H1 (cell line): Measurements from ENCODE around the gene DAND5. TPM values are rescaled to one million over a fixed set of nuclear protein-coding genes. Genes with fewer than 3 reads are reported as not detected.
A peak's percentile ranks its signal among the peaks of the same experiment; 100 is the strongest.

Experiments used
- CTCF ChIA-PET: fragments of 300-600 bp; sonication (Branson Sonifier 250); formaldehyde crosslinking; loops from one replicate; lab custom pipeline; 2021; ENCODE audit not compliant: partially characterized antibody; lab: Charles Lee
- POLR2A ChIA-PET: fragments of 300-600 bp; sonication (Branson Sonifier 250); formaldehyde crosslinking; loops from one replicate; lab custom pipeline; 2021; ENCODE audit warnings: inconsistent platforms; ENCODE audit not compliant: partially characterized antibody; lab: Charles Lee
- DNase-seq, 2 experiments: peaks; one replicate each; pipeline versions ENCODE4 v3.0.0 to v3.0.0-alpha.2; 2010 to 2022; ENCODE audit warnings: low spot score in 2 of 2, low read depth in 1 of 2, mixed read lengths in 1 of 2
- FAIRE-seq: peaks from 2 replicates; lab custom pipeline; 2011; peaks lifted over from hg19 to GRCh38; lab: Jason Lieb, UNC
- H2AFZ ChIP-seq: 2 replicates; pipeline ENCODE4 v1.8.1; 2012; ENCODE audit warnings: low read length, inconsistent platforms
- H2AK5ac ChIP-seq: 2 replicates; pipeline ENCODE4 v1.6.1; 2013; ENCODE audit warnings: low read depth, low read length
- H2BK120ac ChIP-seq: replicated peaks from 2 replicates; pipeline ENCODE3; 2013; ENCODE audit warnings: low read depth, low read length, inconsistent platforms
- H2BK12ac ChIP-seq: 2 replicates; pipeline ENCODE4 v1.6.1; 2013; ENCODE audit warnings: low read depth, low read length
- H2BK15ac ChIP-seq: 2 replicates; pipeline ENCODE4 v1.6.1; 2013; ENCODE audit warnings: low read length
- H2BK20ac ChIP-seq: 2 replicates; pipeline ENCODE4 v1.6.1; 2013; ENCODE audit warnings: low read length
- H2BK5ac ChIP-seq: 2 replicates; pipeline ENCODE4 v1.6.1; 2013; ENCODE audit warnings: low read depth, low read length
- H3K14ac ChIP-seq: 2 replicates; pipeline ENCODE4 v1.6.1; 2013; ENCODE audit warnings: inconsistent platforms; ENCODE audit not compliant: insufficient read length
- H3K18ac ChIP-seq: 2 replicates; pipeline ENCODE4 v1.6.1; 2013; ENCODE audit warnings: low read length; ENCODE audit errors: extremely low read depth
- H3K23ac ChIP-seq: 2 replicates; pipeline ENCODE4 v1.6.1; 2013; ENCODE audit warnings: inconsistent platforms; ENCODE audit not compliant: insufficient read length
- H3K23me2 ChIP-seq: 2 replicates; pipeline ENCODE4 v1.6.1; 2013; ENCODE audit warnings: low read depth, low read length
- H3K27ac ChIP-seq: 2 replicates; pipeline ENCODE4 v1.6.1; 2011; ENCODE audit warnings: low read depth, low read length, inconsistent platforms
- H3K27me3 ChIP-seq, 4 experiments: replicated peaks in 1 of 4; 1 replicate in 1 of 4; 2 replicates in 3 of 4; pipeline versions ENCODE4 v1.6.1 to v1.8.1; 2011 to 2013; ENCODE audit warnings: low read length in 3 of 4, mild to moderate bottlenecking in 3 of 4, inconsistent platforms in 2 of 4, mixed read lengths in 2 of 4, moderate library complexity in 1 of 4; ENCODE audit not compliant: control insufficient read depth in 3 of 4, insufficient read depth in 3 of 4; ENCODE audit errors: extremely low read depth in 1 of 4
- H3K36me3 ChIP-seq, 4 experiments: 2 replicates each; pipeline versions ENCODE4 v1.6.1 to v1.8.1; 2011 to 2013; ENCODE audit warnings: mild to moderate bottlenecking in 4 of 4, low read length in 3 of 4, moderate library complexity in 2 of 4, control low read depth in 1 of 4, inconsistent platforms in 1 of 4; ENCODE audit not compliant: insufficient read depth in 4 of 4, control insufficient read depth in 2 of 4
- H3K4ac ChIP-seq: replicated peaks from 2 replicates; pipeline ENCODE3; 2013; ENCODE audit warnings: low read length, low read depth, mixed read lengths, inconsistent platforms; ENCODE audit not compliant: insufficient read length
- H3K4me1 ChIP-seq, 4 experiments: replicated peaks in 1 of 4; 1 replicate in 1 of 4; 2 replicates in 3 of 4; pipeline versions ENCODE4 v1.6.1 to v1.8.1; 2011 to 2013; ENCODE audit warnings: low read length in 3 of 4, inconsistent platforms in 2 of 4, mixed read lengths in 1 of 4; ENCODE audit not compliant: insufficient read depth in 4 of 4, control insufficient read depth in 3 of 4
- H3K4me2 ChIP-seq, 2 experiments: 2 replicates each; pipeline versions ENCODE4 v1.6.1 to v1.8.1; 2011 to 2013; ENCODE audit warnings: low read depth in 2 of 2, low read length in 2 of 2, control low read depth in 1 of 2, inconsistent platforms in 1 of 2, mild to moderate bottlenecking in 1 of 2; ENCODE audit not compliant: insufficient read depth in 1 of 2
- H3K4me3 ChIP-seq, 4 experiments: fragments of 200-600, 300-600 bp in 1 of 4; sonication (generic), shearing (Covaris generic), sonication (Bioruptor Twin) in 1 of 4; 2 replicates each; pipeline versions ENCODE4 v1.5.1 to v1.8.1; 2011 to 2016; ENCODE audit warnings: low read length in 4 of 4, low read depth in 3 of 4, control low read depth in 2 of 4, inconsistent platforms in 2 of 4, mild to moderate bottlenecking in 2 of 4, mixed read lengths in 1 of 4, moderate library complexity in 1 of 4; ENCODE audit not compliant: insufficient read depth in 2 of 4; ENCODE audit errors: extremely low read depth in 1 of 4
- H3K56ac ChIP-seq: replicated peaks from 2 replicates; pipeline ENCODE3; 2013; ENCODE audit warnings: low read depth, mild to moderate bottlenecking, mixed read lengths, low read length, inconsistent platforms; ENCODE audit not compliant: insufficient read length
- H3K79me1 ChIP-seq: 2 replicates; pipeline ENCODE4 v1.6.1; 2013; ENCODE audit warnings: low read depth, low read length, control low read depth
- H3K79me2 ChIP-seq, 2 experiments: 2 replicates each; pipeline versions ENCODE4 v1.6.1 to v1.8.1; 2012 to 2013; ENCODE audit warnings: low read length in 2 of 2, mild to moderate bottlenecking in 2 of 2, inconsistent platforms in 1 of 2; ENCODE audit not compliant: insufficient read depth in 2 of 2, control insufficient read depth in 1 of 2
- H3K9ac ChIP-seq, 4 experiments: replicated peaks in 1 of 4; 1 replicate in 1 of 4; 2 replicates in 3 of 4; pipeline versions ENCODE4 v1.6.1 to v1.8.1; 2011 to 2013; ENCODE audit warnings: low read depth in 3 of 4, low read length in 3 of 4, control low read depth in 2 of 4, mild to moderate bottlenecking in 2 of 4, moderate library complexity in 2 of 4, inconsistent platforms in 1 of 4; ENCODE audit errors: extremely low read depth in 1 of 4
- H3K9me3 ChIP-seq, 2 experiments: 2 replicates each; pipeline versions ENCODE4 v1.6.1 to v1.8.1; 2012 to 2013; ENCODE audit warnings: mild to moderate bottlenecking in 2 of 2, moderate library complexity in 2 of 2, control low read depth in 1 of 2, inconsistent platforms in 1 of 2, low read depth in 1 of 2, low read length in 1 of 2, mixed read lengths in 1 of 2; ENCODE audit not compliant: insufficient read depth in 2 of 2
- H4K20me1 ChIP-seq, 2 experiments: replicated peaks in 1 of 2; 2 replicates each; pipeline versions ENCODE3 to v1.8.1; 2011 to 2013; ENCODE audit warnings: inconsistent platforms in 2 of 2, low read length in 2 of 2, mild to moderate bottlenecking in 1 of 2; ENCODE audit not compliant: insufficient read depth in 2 of 2, control insufficient read depth in 1 of 2
- H4K5ac ChIP-seq: 2 replicates; pipeline ENCODE4 v1.6.1; 2013; ENCODE audit warnings: low read length, low read depth, mixed read lengths, inconsistent platforms; ENCODE audit not compliant: insufficient read length
- H4K8ac ChIP-seq: 2 replicates; pipeline ENCODE4 v1.8.0; 2013; ENCODE audit warnings: mild to moderate bottlenecking, moderate library complexity, low read length, inconsistent platforms; ENCODE audit not compliant: insufficient read depth; ENCODE audit errors: extremely low read depth
- H4K91ac ChIP-seq: replicated peaks from 2 replicates; pipeline ENCODE3; 2013; ENCODE audit warnings: low read length, mixed read lengths, inconsistent platforms; ENCODE audit not compliant: insufficient read length
- CHD1 ChIP-seq: IDR thresholded peaks from 2 replicates; pipeline ENCODE4 v1.6.1; 2012; ENCODE audit warnings: low read depth, low read length, improper control_type of control experiment
- EGR1 ChIP-seq: IDR thresholded peaks from 2 replicates; pipeline ENCODE4 v1.6.1; 2011; ENCODE audit warnings: low read depth, low read length, borderline replicate concordance
- NRF1 ChIP-seq: IDR thresholded peaks from 2 replicates; pipeline ENCODE4 v1.6.1; 2011; ENCODE audit warnings: mild to moderate bottlenecking, low read depth, low read length, improper control_type of control experiment
- POLR2A ChIP-seq, 2 experiments: IDR thresholded peaks; 1 replicate in 1 of 2; 2 replicates in 1 of 2; pipeline ENCODE4 v1.6.1; 2011; ENCODE audit warnings: low read depth in 2 of 2, low read length in 2 of 2, mild to moderate bottlenecking in 2 of 2; ENCODE audit errors: control extremely low read depth in 1 of 2
- RBBP5 ChIP-seq: IDR thresholded peaks from 2 replicates; pipeline ENCODE4 v1.7.1; 2012; ENCODE audit warnings: low read depth, mild to moderate bottlenecking, inconsistent platforms, low read length, moderate library complexity, borderline replicate concordance
- RXRA ChIP-seq: IDR thresholded peaks from 2 replicates; pipeline ENCODE4 v1.6.1; 2011; ENCODE audit warnings: low read depth, mild to moderate bottlenecking, low read length, moderate library complexity; ENCODE audit not compliant: insufficient read depth
- SAP30 ChIP-seq: fragments of 300-600 bp; sonication (generic); IDR thresholded peaks from 2 replicates; pipeline ENCODE4 v1.7.1; 2012; ENCODE audit warnings: low read length, moderate library complexity, mild to moderate bottlenecking, inconsistent platforms; ENCODE audit not compliant: insufficient read depth, insufficient replicate concordance
- TAF1 ChIP-seq: IDR thresholded peaks from 2 replicates; pipeline ENCODE4 v1.6.1; 2011; ENCODE audit warnings: mild to moderate bottlenecking, low read depth, low read length
- WGBS, 2 experiments: shearing (Covaris generic) in 1 of 2; methylation state at CpG; one replicate each; pipeline versions ENCODE4 v1.1.6 to v1.1.7; 2013 to 2015; ENCODE audit warnings: low lambda C conversion rate in 2 of 2, mixed read lengths in 2 of 2, inconsistent platforms in 1 of 2, low coverage in 1 of 2, missing lambda C conversion rate in 1 of 2; ENCODE audit not compliant: insufficient replicate concordance in 2 of 2, insufficient coverage in 1 of 2, insufficient read length in 1 of 2; ENCODE audit errors: extremely low coverage in 1 of 2, missing lambda C conversion rate in 1 of 2; 5-methylcytosine and 5-hydroxymethylcytosine counted together
- polyA plus RNA-seq, 7 experiments: library from polyadenylated mRNA; depleted of rRNA in 3 of 7; stranded (reverse) in 5 of 7; unstranded in 2 of 7; fragments of >200 nt in 5 of 7; fragments of 200-250 nt in 2 of 7; gene quantifications; 1 replicate in 5 of 7; 2 replicates in 1 of 7; 4 replicates in 1 of 7; pipeline versions ENCODE4 v1.2.1 to v1.2.3, GENCODE V29; 2011 to 2013; ENCODE audit warnings: missing spikeins in 2 of 7, mixed read lengths in 2 of 7
- total RNA-seq: library from RNA; stranded (reverse); fragmentation: NEBNext Ultra II Directional; extraction: Animal tissue kit (Norgen Biotek cat#: 25700); gene quantifications from 2 replicates; pipeline ENCODE4 v1.2.1, GENCODE V29; 2021
- TF ChIP-seq, protein P1 (sequence below): IDR thresholded peaks from 2 replicates; pipeline ENCODE4 v1.6.1; 2011; ENCODE audit warnings: low read depth, mild to moderate bottlenecking, low read length; ENCODE audit not compliant: insufficient read depth

Gene DAND5
- total and polyA plus RNA-seq, 2 of the 8 experiments (the other 6 are each of a cell fraction or from before 2014, with no cell fraction given), result 0.14 to 0.17 TPM

GRCh38 chr19:12985049-12985776, 15.8 kb downstream of the DAND5 start:
- Histone ChIP-seq H3K36me3 (no peaks in the 10 kb centered on the region), H3K4me1 (peaks cover 0 to 11% (median 5%) of the 10 kb centered on the region in 4 experiments; a peak in 4 of 7 replicates), H3K23ac (no peak overlapping the region), H2BK120ac (no peak overlapping the region), H4K5ac (no peak overlapping the region), H4K8ac (peak overlapping the region; percentile 35; the same call in 1 of the 2 replicates), H3K9ac (no peak overlapping the region), H3K4ac (peak overlapping the region; percentile 87), H2BK15ac (peak overlapping the region; percentile 46; the same call in 1 of the 2 replicates), H3K4me2 (no peak overlapping the region), H4K91ac (peak overlapping the region; percentile 15), H3K18ac (no peak overlapping the region; the same call in 1 of the 2 replicates), H4K20me1 (peaks cover 0 to 19% of the 10 kb centered on the region in 2 experiments), H2BK20ac (peak overlapping the region; percentile 67), H3K9me3 (no peaks in the 10 kb centered on the region), H2AK5ac (peak overlapping the region; percentile 76), H3K56ac (no peak overlapping the region), H3K79me1 (no peaks in the 10 kb centered on the region), H3K14ac (no peak overlapping the region), H2BK5ac (peak overlapping the region; percentile 55; the same call in 1 of the 2 replicates), H3K23me2 (peaks cover 21% of the 10 kb centered on the region), H3K79me2 (no peaks in the 10 kb centered on the region), H3K4me3 (no peak overlapping the region), H2AFZ (no peak overlapping the region), H2BK12ac (peak overlapping the region; percentile 91; the same call in 1 of the 2 replicates), H3K27me3 (peaks cover 2 to 50% (median 39%) of the 10 kb centered on the region in 4 experiments), H3K27ac (no peak overlapping the region)
- DNase-seq, result no peak
- ChIA-PET POLR2A (interaction anchor here (0.6 to 1.9 kb wide), 13 partner anchors 11 to 167 kb away, joined by 3 to 6 read pairs (median 3); no protein-coding TSS in a partner anchor), CTCF (interaction anchor here (0.7 to 16.3 kb wide), 23 partner anchors 8 to 119 kb away, joined by 3 to 431 read pairs (median 4); partner anchors contain the start of gene DAND5)
- FAIRE-seq, result no peak
- TF ChIP-seq RBBP5 (no peak), TAF1 (no peak), EGR1 (no peak), RXRA (no peak), POLR2A (IDR thresholded peaks at IDR 0.05; ENCODE audit: control extremely low read depth in 1 of 2, low read depth in 2 of 2, low read length in 2 of 2) (no peak), CHD1 (no peak), NRF1 (no peak), SAP30 (no peak)
- TF ChIP-seq, protein P1, sequence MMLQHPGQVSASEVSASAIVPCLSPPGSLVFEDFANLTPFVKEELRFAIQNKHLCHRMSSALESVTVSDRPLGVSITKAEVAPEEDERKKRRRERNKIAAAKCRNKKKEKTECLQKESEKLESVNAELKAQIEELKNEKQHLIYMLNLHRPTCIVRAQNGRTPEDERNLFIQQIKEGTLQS, result no peak
- 76% methylated on average over 16 of the region's 16 CpGs; no CpG with 5 or more reads in 1 of the 2 experiments for WGBS, 2 experiments
